Prostate gland (tissue), 2 donors: Measurements from ENCODE around the gene MRPS6.

Experiments
- CTCF ChIP-seq, 4 experiments: fragments of 200-600 bp in 2 of 4; fragments of 450-650 bp in 2 of 4; sonication (generic) in 2 of 4; IDR thresholded peaks; 1 replicate in 3 of 4; 2 replicates in 1 of 4; pipeline ENCODE4 v1.5.1; 2016 to 2019; ENCODE audit warnings: antibody characterized with exemption in 4 of 4, mild to moderate bottlenecking in 2 of 4, moderate library complexity in 2 of 4
- POLR2A ChIP-seq: fragments of 450-650 bp; IDR thresholded peaks from one replicate; pipeline ENCODE4 v1.6.1; 2016; ENCODE audit warnings: antibody characterized with exemption, mild to moderate bottlenecking
- POLR2AphosphoS5 ChIP-seq: sonication (generic); formaldehyde crosslinking; IDR thresholded peaks from one replicate; pipeline ENCODE4 v1.6.1; 2017; ENCODE audit warnings: antibody characterized with exemption

GRCh38 chr21:34190576-34191321, 117.4 kb downstream of the MRPS6 start:
- TF ChIP-seq CTCF (IDR thresholded peaks at IDR 0.05): no peak
- TF ChIP-seq POLR2A: no peak
- TF ChIP-seq POLR2AphosphoS5: no peak
